ENCODE measurements around the gene SDHA.
"Not testable (repeated sequence)": the region's sequence is repeated elsewhere in the genome, so short reads cannot be mapped to it uniquely, and the experiment has no call there.

Gene SDHA

DNA sequence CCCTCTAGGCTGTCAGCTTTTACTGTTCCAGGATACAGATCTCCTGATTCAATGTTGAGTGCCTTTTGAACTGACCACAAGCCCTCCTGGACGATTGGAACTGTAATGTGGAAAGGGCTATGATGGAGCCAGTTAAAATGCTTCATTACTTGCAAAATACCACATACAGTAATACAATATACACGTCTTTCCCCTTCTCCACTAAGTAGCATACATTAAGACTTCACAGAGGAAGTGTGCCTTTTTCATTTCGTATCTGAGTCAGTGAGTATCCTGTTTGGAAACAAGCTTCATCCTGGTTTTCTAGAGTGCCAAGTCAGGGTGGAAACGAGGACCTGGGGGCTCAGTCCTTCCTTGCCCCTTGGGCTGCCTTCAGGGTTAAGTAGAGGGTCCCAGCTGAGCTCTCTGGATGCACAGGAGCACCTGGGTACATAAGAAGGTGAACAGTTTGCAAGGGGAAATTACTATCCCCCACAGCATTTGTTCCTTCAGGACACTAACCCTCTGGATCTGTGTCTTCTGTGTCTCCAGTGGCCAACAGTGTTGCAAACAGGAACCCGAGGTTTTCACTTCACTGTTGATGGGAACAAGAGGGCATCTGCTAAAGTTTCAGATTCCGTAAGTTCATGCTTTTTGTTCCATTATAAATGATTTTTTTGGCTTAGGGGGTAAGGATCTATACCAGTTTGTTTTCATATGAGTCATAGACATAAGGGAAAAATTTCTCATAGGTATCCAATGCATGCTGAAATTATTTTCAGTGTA lies 5.0 kb downstream of the SDHA start:
- not testable (repeated sequence) for DNase-seq

- DNase-seq: no peak
Measured at GRCh38 chr5:223791-224190, 5.7 kb downstream of the SDHA start.

- no peak for DNase-seq
Measured at GRCh38 chr5:225334-225733, 7.2 kb downstream of the SDHA start.

DNA sequence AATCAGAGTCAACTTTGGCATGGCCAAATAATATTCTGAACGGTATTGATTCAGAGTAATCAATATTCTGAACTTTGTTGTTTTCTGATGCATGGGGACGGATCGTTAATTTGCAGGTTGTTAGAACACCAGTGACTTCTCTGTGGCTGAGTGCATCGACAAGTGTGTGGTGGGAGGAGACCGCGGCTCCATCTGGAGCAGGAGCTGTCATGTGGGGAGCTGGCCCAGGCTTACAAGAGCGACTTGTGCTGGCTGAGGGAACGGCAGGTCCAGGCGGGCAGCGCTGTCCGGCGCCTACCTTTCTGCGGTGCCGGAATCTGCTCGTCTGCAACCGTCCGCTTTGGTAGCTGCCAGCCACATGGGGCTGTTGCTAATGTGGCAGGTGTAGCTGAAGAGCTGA lies 9.3 kb downstream of the SDHA start:
- not testable (repeated sequence) for DNase-seq

DNA sequence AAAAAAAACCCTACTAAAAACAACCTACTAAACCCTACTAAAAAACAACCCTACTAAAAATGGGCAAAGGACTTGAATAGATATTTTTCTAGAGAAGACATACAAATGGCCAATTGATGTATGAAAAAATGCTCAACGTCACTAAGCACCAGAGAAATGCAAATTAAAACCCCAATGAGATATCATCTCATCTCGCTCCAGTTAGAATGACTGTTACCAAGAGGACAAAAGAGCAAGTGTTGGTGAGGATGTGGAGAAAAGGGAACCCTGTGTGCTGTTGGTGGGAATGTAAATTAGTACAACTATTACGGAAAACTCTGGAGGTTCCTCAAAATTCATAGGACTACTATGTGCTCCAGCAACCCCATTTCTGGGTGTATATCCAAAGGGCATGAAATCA lies 10.8 kb downstream of the SDHA start:
- no peak for DNase-seq

GRCh38 chr5:230711-231110 lies 12.6 kb downstream of the SDHA start:
- no peak for DNase-seq

- no peak for DNase-seq
Measured at GRCh38 chr5:231661-232060, 13.5 kb downstream of the SDHA start.

DNA sequence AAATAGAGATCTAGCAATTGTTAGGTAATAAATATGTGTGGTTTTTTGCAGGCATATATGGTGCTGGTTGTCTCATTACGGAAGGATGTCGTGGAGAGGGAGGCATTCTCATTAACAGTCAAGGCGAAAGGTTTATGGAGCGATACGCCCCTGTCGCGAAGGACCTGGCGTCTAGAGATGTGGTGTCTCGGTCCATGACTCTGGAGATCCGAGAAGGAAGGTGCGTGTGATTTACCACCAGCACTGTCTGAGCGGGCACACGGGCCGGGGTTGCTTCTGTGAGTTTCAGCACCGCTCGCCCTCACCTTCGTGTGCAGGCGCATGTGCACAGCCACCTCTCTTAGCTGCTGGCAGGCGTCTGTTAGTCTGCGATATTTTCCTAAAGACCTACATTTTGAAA lies 15.3 kb downstream of the SDHA start:
- DNase-seq: not testable (repeated sequence)

GRCh38 chr5:234450-234849 lies 16.3 kb downstream of the SDHA start:
- no peak for DNase-seq

GRCh38 chr5:235527-235926 lies 17.4 kb downstream of the SDHA start:
- DNase-seq: not testable (repeated sequence)

GRCh38 chr5:237931-238330 lies 19.8 kb downstream of the SDHA start:
- not testable (repeated sequence) for DNase-seq

DNA sequence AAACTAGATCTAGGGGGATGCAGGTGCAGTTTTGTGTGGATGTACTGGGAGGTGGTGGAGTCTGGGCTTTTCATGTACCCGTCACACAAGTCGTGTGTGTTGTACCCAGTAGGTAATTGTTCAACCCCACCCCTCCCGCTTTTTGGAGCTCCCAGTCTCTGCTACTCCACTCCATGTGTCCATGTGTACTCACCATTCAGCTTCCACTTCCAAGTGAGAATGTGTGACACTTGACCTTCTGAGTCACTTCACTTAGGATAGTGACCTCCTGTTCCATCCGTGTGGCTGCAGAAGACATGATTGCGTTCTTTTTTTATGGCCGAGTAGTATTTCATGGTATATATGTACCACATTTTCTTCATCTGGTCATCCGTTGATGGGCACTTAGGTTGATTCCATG lies 22.4 kb downstream of the SDHA start:
- DNase-seq: not testable (repeated sequence)

DNA sequence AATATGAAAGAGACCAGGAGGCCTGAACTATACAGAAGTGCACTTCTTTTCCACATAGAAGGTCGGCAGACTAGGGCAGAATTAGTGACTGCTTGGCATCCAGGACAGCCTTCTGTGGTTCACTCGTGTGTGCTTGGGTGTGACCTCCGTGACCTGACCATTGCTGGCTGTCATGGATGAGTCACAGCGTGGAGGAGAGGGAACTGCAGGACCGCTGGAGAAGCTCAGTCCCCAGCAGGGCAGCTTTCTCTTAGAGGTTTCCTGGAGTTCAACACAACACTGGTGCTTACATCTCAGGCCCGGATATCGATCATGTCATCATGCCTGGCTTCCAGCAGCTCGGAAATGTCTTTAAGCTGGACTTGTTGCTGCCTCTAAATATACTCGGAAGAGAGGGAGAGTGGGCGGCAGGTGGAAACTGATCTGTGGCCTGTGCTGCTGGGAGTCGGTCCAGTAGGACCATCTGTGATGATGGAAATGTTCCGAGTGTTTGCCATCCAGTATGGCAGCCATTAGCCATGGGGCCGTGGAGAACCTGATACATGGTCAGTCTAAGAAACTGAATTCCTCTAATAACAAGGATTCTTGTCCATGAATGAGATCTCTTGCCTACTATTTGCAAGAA lies 23.0 kb downstream of the SDHA start:
- not testable (repeated sequence) for DNase-seq

- not testable (repeated sequence) for DNase-seq
Measured at GRCh38 chr5:243683-244367, 25.7 kb downstream of the SDHA start.

DNA sequence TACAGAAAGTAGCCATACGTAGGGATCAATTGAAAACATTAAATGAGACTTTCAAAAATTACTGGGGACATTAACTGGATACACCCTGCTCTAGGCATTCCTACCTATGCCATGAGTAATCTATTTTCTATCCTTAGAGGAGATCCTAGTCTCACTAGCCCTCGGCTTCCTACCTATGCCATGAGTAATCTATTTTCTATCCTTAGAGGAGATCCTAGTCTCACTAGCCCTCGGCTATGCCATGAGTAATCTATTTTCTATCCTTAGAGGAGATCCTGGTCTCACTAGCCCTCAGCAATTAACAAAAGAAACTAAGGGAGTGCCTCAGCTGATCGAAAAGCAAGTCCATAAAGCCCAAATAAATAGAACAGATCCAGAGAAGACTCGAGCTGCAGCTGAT lies 27.6 kb downstream of the SDHA start:
- DNase-seq: not testable (repeated sequence)

GRCh38 chr5:250396-250795 lies 32.3 kb downstream of the SDHA start:
- DNase-seq: not testable (repeated sequence)

- not testable (repeated sequence) for DNase-seq
Measured at GRCh38 chr5:251016-251415, 32.9 kb downstream of the SDHA start.

- not testable (repeated sequence) for DNase-seq
Measured at GRCh38 chr5:251538-251937, 33.4 kb downstream of the SDHA start.

- not testable (repeated sequence) for DNase-seq
Measured at GRCh38 chr5:251975-252374, 33.9 kb downstream of the SDHA start.

GRCh38 chr5:252546-252945 lies 34.4 kb downstream of the SDHA start:
- DNase-seq: no peak

DNA sequence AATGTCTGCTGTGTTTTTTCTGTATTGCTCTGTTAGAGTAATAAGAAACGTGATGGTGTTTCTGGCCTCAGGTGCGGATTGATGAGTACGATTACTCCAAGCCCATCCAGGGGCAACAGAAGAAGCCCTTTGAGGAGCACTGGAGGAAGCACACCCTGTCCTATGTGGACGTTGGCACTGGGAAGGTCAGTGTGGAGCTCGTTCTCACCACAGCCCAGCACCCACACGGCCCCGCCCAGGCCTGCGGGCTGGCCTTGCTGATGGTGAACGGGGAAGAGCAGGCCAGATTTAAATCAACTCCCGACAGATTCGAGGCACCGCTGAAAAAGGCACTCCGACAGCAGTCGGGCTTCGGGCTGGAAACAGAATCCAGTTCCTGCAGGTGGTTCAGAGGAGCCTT lies 36.2 kb downstream of the SDHA start:
- DNase-seq: not testable (repeated sequence)

DNA sequence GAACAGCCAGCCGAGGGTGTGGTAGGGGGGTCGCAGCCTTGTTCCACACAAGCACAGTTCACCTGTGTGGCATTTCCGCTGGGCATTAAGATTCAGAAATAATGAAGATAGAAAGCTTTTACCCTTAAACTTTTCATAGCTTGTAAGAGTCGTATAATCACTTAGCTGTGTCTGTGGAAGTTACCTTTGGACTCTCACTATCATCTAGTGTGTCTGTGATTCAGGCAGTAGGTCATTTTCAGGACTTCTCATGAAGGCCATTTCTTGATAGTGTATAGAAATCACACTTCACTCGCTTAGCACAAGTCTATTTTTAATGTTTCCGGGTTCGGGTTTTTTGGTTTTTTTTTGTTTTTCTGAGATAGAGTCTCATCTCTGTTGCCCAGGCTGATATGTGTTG lies 37.0 kb downstream of the SDHA start:
- not testable (repeated sequence) for DNase-seq

- DNase-seq: not testable (repeated sequence)
Measured at GRCh38 chr5:256347-256746, 38.2 kb downstream of the SDHA start.

- no peak for DNase-seq
Measured at GRCh38 chr5:257148-257547, 39.0 kb downstream of the SDHA start.
